ENCODE data around the gene PLAAT3. TPM values are rescaled to one million over a fixed set of nuclear protein-coding genes. Genes with fewer than 3 reads are reported as not detected.
"Not testable (repeated sequence)": the region's sequence is repeated elsewhere in the genome, so short reads cannot be mapped to it uniquely, and the experiment has no call there.

PLAAT3 gene
- 10 to 100 TPM; 13.8 to 14.7 TPM for total RNA-seq

GRCh38 chr11:63614136-63614671 lies at the start of gene PLAAT3:
Gene PLAAT3, minus strand, starts transcription at chr11:63614433. Its CDS starts 419 bp downstream, at chr11:63614014.
- ChIA-PET POLR2A (interaction anchor here (0.6 to 1.1 kb wide), 3 partner anchors 34 to 55 kb away, joined by 3 read pairs; no protein-coding TSS in a partner anchor), CTCF (interaction anchor here (1.1 kb wide), 1 partner anchor 21 kb away, joined by 3 read pairs; no protein-coding TSS in a partner anchor)

GRCh38 chr11:63663809-63664208 lies 49.6 kb upstream of the PLAAT3 start:
- CTCF ChIA-PET, result no interaction called here
- POLR2A ChIA-PET, result no interaction called here

- ChIA-PET CTCF (interaction anchor here (3.1 kb wide), 1 partner anchor 10 kb away, joined by 13 read pairs; the partner anchor contains the start of gene ATL3), POLR2A (interaction anchor here (0.5 kb wide), 1 partner anchor 21 kb away, joined by 4 read pairs; the partner anchor contains the start of gene RTN3)
Observed at GRCh38 chr11:63660972-63661371, 46.7 kb upstream of the PLAAT3 start.

- ChIA-PET POLR2A (no interaction called here), CTCF (no interaction called here)
Observed at GRCh38 chr11:63652671-63653070, 38.4 kb upstream of the PLAAT3 start.

- ChIA-PET CTCF (no interaction called here), POLR2A (no interaction called here)
Observed at GRCh38 chr11:63643205-63643604, 29.0 kb upstream of the PLAAT3 start.

- ChIA-PET POLR2A (no interaction called here), CTCF (no interaction called here)
Observed at GRCh38 chr11:63641727-63642126, 27.5 kb upstream of the PLAAT3 start.

- ChIA-PET POLR2A (interaction anchor here (0.6 to 0.7 kb wide), 2 partner anchors 541 to 1482 kb away, joined by 3 to 4 read pairs; no protein-coding TSS in a partner anchor), CTCF (interaction anchor here (0.6 to 2.3 kb wide), 9 partner anchors 9 to 161 kb away, joined by 3 to 7 read pairs (median 4); no protein-coding TSS in a partner anchor)
Observed at GRCh38 chr11:63639199-63639832, 25.1 kb upstream of the PLAAT3 start.

GRCh38 chr11:63638436-63638835 lies 24.2 kb upstream of the PLAAT3 start:
- POLR2A ChIA-PET, result not testable (repeated sequence)
- CTCF ChIA-PET, result interaction anchor here (0.8 to 3.3 kb wide), 8 partner anchors 9 to 160 kb away, joined by 3 to 37 read pairs (median 4); no protein-coding TSS in a partner anchor

- ChIA-PET POLR2A (no interaction called here), CTCF (interaction anchor here (0.7 to 3.3 kb wide), 8 partner anchors 11 to 156 kb away, joined by 3 to 37 read pairs (median 4); partner anchors contain the start of genes LGALS12 and PLAAT5)
Observed at GRCh38 chr11:63635762-63636465, 21.7 kb upstream of the PLAAT3 start.

- POLR2A ChIA-PET, result no interaction called here
Observed at GRCh38 chr11:63629426-63629825, 15.2 kb upstream of the PLAAT3 start.

GRCh38 chr11:63623513-63624140 lies 9.4 kb upstream of the PLAAT3 start:
- CTCF ChIA-PET, result no interaction called here
- POLR2A ChIA-PET, result no interaction called here

More at GRCh38 chr11:63629426-63629825, 15.2 kb upstream of the PLAAT3 start:
- CTCF ChIA-PET, result interaction anchor here (0.7 to 1.7 kb wide), 4 partner anchors 9 to 150 kb away, joined by 3 to 5 read pairs (median 3); partner anchors contain the start of gene PLAAT4

- CTCF ChIA-PET, result interaction anchor here (1.1 kb wide), 1 partner anchor 144 kb away, joined by 4 read pairs; no protein-coding TSS in a partner anchor
- POLR2A ChIA-PET, result no interaction called here
Observed at GRCh38 chr11:63622323-63622722, 8.1 kb upstream of the PLAAT3 start.

- CTCF ChIA-PET, result interaction anchor here (2.0 kb wide), 1 partner anchor 142 kb away, joined by 6 read pairs; no protein-coding TSS in a partner anchor
- POLR2A ChIA-PET, result no interaction called here
Observed at GRCh38 chr11:63621071-63621470, 6.8 kb upstream of the PLAAT3 start.

- ChIA-PET POLR2A (no interaction called here), CTCF (interaction anchor here (0.6 to 2.0 kb wide), 3 partner anchors 20 to 141 kb away, joined by 3 to 6 read pairs (median 4); no protein-coding TSS in a partner anchor)
Observed at GRCh38 chr11:63619967-63620366, 5.7 kb upstream of the PLAAT3 start.

- CTCF ChIA-PET, result interaction anchor here (1.2 kb wide), 1 partner anchor 139 kb away, joined by 4 read pairs; no protein-coding TSS in a partner anchor
- POLR2A ChIA-PET, result not testable (repeated sequence)
Observed at GRCh38 chr11:63617686-63618085, 3.5 kb upstream of the PLAAT3 start.

GRCh38 chr11:63616953-63617352 lies 2.7 kb upstream of the PLAAT3 start:
- ChIA-PET CTCF (interaction anchor here (1.0 to 1.2 kb wide), 3 partner anchors 10 to 138 kb away, joined by 3 to 4 read pairs (median 4); no protein-coding TSS in a partner anchor), POLR2A (no interaction called here)

GRCh38 chr11:63613517-63614135 lies 607 bp downstream of the PLAAT3 start:
- POLR2A ChIA-PET, result interaction anchor here (0.6 to 1.1 kb wide), 3 partner anchors 35 to 56 kb away, joined by 3 read pairs; no protein-coding TSS in a partner anchor
- CTCF ChIA-PET, result interaction anchor here (1.1 kb wide), 1 partner anchor 20 kb away, joined by 3 read pairs; no protein-coding TSS in a partner anchor

GRCh38 chr11:63612181-63612580 lies 2.1 kb downstream of the PLAAT3 start:
- CTCF ChIA-PET, result no interaction called here

GRCh38 chr11:63611395-63611747 lies 2.9 kb downstream of the PLAAT3 start:
- CTCF ChIA-PET, result no interaction called here
- POLR2A ChIA-PET, result no interaction called here

More at GRCh38 chr11:63612181-63612580, 2.1 kb downstream of the PLAAT3 start:
- POLR2A ChIA-PET, result no interaction called here
